KG1 (cell line): Measurements from ENCODE around the gene MYO1B.

Experiments used
- DNase-seq: peaks from one replicate; lab custom pipeline; 2025; lab: John Stamatoyannopoulos, UW

Gene MYO1B

GRCh38 chr2:191226196-191226595 is 19.0 kb upstream of the MYO1B start:
- DNase-seq, result no peak

DNA sequence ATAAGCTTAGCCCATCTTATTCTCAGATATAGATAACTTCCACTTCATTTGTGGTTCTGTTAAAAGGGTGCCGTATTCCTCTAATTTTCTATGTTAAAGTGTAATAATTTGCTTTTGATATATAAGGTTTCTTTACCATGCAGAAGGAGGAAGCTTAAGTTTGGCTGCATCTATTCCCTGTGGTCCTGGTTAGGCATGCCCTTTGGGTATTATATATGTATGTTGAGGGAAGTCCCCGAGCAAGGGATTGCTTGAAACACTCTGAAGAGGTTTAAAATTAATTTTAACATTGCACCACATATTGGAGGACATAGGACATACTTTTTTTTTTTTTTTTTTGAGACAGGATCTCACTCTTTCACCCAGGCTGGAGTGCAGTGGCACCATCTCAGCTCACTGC is 16.9 kb upstream of the MYO1B start:
- DNase-seq, result no peak

- DNase-seq, result no peak
Observed at GRCh38 chr2:191228861-191229260, 16.3 kb upstream of the MYO1B start.

DNA sequence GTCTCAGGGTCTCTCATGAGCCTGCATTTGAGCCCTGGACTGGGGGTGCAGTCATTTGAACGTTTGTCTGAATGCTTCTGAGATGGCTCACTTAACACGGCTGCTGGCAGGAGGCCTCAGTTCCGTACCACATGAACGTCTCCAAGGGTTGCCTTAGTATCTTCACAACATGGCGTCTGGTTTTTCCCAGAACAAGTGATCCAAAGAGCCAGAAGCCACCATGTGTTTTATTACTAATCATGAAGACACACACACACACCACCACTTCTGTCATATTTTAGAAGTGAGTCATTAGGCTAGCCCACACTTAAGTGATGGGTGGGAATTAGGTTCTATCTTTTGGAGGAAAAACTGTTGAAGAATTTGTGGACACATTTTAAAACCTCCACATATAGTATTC is 15.0 kb upstream of the MYO1B start:
- DNase-seq, result no peak

GRCh38 chr2:191231995-191232394 is 13.2 kb upstream of the MYO1B start:
- no peak for DNase-seq

- DNase-seq, result no peak
Observed at GRCh38 chr2:191233533-191233932, 11.7 kb upstream of the MYO1B start.

DNA sequence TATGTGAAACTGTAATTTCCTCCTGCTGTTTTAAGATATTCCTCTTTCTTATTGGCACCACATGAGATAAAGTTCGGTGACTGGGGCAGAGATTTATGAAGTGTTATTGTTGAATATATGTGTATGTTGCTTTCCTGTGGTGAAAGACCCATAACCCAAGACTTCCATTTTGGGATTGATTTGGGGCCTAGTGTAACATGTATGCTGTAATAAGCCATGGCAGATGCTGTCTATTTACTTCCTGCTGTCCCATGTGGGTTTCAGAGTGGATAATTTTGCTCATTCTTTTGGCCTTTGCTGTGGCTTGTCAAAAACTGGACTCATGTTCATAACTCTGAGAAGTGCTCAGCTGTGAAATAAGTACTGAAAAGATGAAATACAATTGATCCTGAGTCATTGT is 10.8 kb upstream of the MYO1B start:
- DNase-seq, result no peak

DNA sequence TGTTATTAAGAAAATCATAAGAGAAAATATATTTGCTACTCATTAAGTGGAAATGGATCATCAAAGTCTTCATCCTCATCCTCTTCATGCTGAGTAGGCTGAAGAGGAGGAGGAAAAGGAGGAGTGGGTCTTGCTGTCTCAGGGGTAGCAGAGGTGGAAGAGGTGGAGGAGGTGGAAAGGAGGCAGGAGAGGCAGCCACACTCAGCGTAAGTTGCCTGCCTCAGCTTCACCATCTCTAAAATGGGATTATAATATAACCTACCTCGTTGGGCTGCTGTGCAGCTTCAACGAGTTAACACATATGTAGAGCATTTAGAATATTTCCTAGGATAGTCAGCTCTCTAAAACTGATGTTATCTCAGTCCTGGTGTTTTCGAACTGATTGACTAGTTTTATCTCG is 4.3 kb upstream of the MYO1B start:
- DNase-seq, result no peak

- DNase-seq, result no peak
Observed at GRCh38 chr2:191241418-191241817, 3.8 kb upstream of the MYO1B start.

GRCh38 chr2:191243154-191243553 is 2.0 kb upstream of the MYO1B start:
- DNase-seq, result no peak

- DNase-seq, result no peak
Observed at GRCh38 chr2:191244350-191244749, 854 bp upstream of the MYO1B start.

GRCh38 chr2:191245869-191246531 is 796 bp downstream of the MYO1B start:
- DNase-seq, result no peak

- no peak for DNase-seq
Observed at GRCh38 chr2:191246820-191247380, 1.7 kb downstream of the MYO1B start.

DNA sequence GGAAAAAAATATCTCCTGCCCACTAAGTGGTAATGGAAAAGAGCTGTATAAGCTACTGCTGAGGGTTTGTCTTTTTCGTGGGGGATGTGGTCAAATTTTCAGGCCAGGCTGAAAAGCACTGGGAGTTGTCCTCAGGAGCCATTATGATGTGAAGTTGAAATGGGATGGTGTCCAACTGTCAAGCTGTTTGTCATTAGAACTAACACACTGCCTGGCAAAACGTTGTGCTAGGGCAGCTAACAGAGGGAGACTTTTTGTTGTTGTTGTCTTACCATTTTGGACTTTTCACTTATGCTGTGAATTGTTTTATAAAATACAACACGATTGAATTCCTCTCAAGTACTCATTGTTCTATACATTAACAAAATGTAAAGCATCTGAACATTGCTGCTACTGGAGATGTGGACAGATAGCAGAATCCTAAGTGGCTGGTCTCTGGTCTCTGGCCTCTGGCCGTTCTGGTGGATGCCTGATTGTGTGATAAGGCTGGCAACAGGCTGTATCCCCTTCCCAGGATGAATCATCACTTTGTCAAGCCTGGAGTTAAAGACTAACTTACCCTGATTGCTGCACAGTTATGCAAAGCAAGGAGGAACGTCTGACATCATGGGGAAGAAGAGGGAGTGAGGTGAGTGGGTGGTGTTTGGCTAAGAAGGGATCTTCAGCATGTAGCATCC is 2.3 kb downstream of the MYO1B start:
- no peak for DNase-seq

- DNase-seq, result no peak
Observed at GRCh38 chr2:191249156-191249813, 4.1 kb downstream of the MYO1B start.

GRCh38 chr2:191250400-191250799 is 5.2 kb downstream of the MYO1B start:
- no peak for DNase-seq

- DNase-seq, result no peak
Observed at GRCh38 chr2:191250986-191251385, 5.8 kb downstream of the MYO1B start.

DNA sequence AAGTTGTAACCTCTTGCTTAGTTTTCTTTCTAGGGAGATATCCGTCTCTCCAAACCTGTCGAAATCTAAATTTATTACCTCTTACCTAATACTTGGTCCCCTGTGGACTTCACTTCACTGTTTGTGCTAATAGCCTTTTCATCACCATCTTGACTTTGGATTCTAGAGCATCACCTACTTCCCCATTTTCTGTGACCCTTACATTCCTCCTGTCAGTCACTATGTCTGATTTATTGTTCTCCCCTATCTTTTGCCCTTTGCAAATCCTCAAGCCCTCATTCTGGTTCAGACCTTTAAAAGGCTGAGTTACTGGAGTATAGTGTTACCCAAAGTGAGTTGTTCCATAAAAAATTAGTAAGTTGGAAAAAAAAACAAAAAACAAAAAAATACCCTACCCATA is 7.5 kb downstream of the MYO1B start:
- no peak for DNase-seq

- DNase-seq, result no peak
Observed at GRCh38 chr2:191253476-191253875, 8.3 kb downstream of the MYO1B start.

- no peak for DNase-seq
Observed at GRCh38 chr2:191255271-191255670, 10.1 kb downstream of the MYO1B start.

GRCh38 chr2:191255756-191256312 is 10.6 kb downstream of the MYO1B start:
- DNase-seq, result no peak

DNA sequence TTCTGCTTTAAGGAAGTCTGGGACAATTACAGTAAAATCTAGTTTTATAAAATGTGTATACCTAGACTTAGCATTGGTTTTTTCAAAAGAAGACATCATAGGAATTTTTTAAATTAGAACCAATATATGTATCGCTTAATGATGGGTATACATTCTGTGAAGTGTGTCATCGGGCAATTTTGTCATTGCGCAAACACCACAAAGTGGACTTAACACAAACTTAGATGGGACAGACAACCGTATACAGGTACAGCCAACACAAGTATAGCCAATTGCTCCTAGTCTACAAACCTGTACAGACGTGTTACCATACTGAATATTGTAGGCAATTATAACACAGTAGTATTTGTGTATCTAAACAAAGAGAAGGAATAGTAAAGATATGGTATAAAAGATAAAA is 12.7 kb downstream of the MYO1B start:
- DNase-seq, result no peak

DNA sequence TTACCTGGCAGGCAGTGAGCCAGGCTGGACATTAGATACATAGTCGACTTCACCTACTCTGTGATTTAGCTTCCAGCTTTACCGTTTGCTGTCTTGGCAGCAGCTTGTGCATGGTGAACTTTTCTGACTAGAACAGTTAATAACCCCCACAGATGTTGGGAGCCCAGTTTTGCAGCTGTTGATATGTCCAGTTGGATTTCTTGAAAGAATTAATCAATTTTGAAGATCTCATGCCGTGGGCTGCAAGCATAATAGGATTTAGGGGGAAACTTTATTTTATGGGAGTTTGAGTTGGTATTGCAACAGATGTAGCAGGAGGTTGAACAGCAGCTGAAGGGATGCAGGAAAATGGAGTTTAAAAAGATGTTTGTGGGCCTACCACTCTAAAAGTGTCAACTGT is 13.8 kb downstream of the MYO1B start:
- no peak for DNase-seq
